ENCODE data around the gene GP9.
"Not testable (repeated sequence)": the region's sequence is repeated elsewhere in the genome, so short reads cannot be mapped to it uniquely, and the experiment has no call there.

The GP9 gene

GRCh38 chr3:129050556-129051295 lies 9.9 kb upstream of the GP9 start:
- DNase-seq (ENCODE audit: low read depth) = no peak

- DNase-seq (ENCODE audit: low read depth) = no peak
Measured at GRCh38 chr3:129051871-129052340, 8.7 kb upstream of the GP9 start.

DNA sequence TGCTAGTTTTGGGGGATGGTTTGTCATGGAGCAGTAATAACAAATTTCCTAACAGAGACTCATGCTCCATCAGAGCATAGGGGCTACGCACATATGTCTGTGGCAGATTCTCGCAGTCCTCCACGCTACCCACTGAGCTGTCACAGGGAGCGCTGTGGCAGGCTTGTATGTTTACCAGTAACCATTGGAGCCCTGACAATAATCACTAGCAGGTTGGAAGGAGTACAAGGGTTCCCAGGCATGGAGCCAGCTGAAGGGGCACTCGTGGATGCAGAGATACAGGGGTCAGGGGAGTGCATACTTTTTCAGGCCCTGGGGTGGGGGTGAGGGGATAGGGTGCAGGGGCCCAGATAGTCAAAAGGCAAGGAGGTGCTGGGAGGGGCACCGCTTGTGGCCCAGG lies 7.9 kb upstream of the GP9 start:
- no peak for DNase-seq (ENCODE audit: low read depth)

DNA sequence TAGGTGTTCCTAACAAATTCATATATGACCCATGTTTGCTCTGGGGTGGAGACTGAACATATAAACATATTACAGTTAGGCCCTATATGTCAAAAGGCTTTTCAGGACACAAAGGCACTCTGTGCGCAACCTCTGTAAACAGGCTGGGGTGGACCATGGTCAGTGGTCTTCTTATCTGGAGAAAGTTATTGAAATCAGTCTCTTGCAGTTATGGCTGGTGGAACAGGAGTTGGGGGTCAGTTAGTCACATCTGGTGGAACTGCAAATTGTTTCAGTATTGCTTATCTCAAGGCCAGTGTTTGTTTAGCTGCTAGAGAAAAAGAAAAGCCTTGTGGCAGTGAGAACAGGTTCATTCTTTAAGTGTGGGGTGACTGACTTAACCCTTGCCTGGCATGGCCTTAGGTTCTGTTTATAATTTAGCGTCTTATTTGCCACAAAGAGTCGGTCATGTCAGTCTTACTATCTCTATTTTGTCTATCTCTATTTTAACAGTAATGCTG lies 5.9 kb upstream of the GP9 start:
- DNase-seq (ENCODE audit: low read depth) = no peak

DNA sequence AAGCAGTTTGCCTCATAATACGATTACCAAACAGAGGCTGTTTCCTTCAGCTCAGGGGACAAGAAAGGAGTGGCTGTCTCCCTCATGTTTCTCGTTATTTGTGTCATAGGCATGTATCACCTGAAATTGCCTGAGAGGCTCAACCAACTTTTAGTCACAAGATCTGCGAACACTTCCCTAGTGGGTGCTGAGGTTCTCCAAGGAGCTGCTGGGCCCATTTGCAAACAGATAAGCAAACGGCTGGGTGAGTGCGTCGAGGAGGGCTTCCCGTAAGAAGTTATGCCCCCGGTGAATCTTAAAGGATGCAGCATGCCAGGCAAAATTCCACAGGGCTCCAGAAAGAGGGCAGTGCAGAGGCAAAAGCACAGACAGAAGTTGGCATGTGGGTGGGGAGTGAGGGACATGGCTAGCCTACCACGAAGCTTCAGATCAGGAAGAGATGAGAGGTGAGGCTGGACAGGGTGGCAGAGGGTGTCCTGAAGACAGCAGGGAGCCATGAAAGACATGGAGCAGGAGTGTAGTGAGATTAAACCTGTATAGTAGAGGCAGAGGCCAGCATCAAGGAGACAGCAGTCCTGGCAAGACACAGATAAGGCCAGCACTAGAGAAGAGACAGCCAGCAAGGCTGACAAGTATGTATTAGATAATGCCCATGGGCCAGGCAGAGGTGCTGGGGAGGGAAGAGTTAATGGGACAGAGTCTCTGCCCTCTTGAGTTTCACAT lies 4.0 kb upstream of the GP9 start:
- no peak for DNase-seq (ENCODE audit: low read depth)

- DNase-seq (ENCODE audit: low read depth) = no peak
Measured at GRCh38 chr3:129057249-129057648, 3.3 kb upstream of the GP9 start.

- DNase-seq (ENCODE audit: low read depth) = no peak
Measured at GRCh38 chr3:129058441-129059200, 2.0 kb upstream of the GP9 start.

GRCh38 chr3:129059311-129059958 lies 1.1 kb upstream of the GP9 start:
- DNase-seq (ENCODE audit: low read depth) = no peak

DNA sequence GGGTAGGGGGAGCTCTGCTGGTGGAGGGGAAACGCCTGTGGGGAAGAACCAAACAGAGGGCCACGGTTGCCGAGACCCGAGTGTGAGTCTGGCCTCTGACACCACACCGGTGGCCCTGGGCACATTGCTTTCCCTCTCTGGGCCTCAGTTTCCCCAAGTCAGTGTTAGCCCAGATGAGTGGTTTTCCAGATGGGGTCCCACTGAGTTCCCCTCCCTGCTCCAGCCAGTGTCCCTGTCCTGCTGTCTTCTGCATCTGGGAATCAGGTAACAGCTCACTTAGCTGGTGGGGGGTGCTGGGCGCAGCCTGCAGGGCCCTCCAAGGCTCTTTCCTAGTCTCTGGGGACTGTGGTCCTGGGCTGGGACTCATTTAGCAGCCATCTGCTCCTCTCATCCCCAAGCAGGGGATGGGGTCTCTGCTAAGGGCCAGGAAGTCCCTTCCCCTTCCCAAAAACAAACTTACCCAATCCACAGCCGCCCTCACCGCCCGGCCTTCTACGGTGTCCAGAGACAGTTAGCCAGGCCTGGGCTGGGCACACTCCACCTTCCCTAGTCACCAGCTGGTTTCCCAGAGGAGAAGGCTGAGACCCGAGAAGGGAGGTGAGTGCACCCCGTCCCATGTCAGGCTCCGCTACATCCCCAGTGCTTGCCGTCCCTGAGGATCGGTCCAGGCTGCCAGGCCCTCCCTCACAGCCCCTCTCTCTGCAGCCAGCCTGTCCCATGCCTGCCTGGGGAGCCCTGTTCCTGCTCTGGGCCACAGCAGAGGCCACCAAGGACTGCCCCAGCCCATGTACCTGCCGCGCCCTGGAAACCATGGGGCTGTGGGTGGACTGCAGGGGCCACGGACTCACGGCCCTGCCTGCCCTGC lies 676 bp downstream of the GP9 start:
- no peak for DNase-seq (ENCODE audit: low read depth)

- no peak for DNase-seq (ENCODE audit: low read depth)
Measured at GRCh38 chr3:129061888-129062834, 1.6 kb downstream of the GP9 start.

GRCh38 chr3:129063091-129063640 lies 2.6 kb downstream of the GP9 start:
- no peak for DNase-seq (ENCODE audit: low read depth)

- DNase-seq (ENCODE audit: low read depth) = no peak
Measured at GRCh38 chr3:129063841-129064482, 3.4 kb downstream of the GP9 start.

DNA sequence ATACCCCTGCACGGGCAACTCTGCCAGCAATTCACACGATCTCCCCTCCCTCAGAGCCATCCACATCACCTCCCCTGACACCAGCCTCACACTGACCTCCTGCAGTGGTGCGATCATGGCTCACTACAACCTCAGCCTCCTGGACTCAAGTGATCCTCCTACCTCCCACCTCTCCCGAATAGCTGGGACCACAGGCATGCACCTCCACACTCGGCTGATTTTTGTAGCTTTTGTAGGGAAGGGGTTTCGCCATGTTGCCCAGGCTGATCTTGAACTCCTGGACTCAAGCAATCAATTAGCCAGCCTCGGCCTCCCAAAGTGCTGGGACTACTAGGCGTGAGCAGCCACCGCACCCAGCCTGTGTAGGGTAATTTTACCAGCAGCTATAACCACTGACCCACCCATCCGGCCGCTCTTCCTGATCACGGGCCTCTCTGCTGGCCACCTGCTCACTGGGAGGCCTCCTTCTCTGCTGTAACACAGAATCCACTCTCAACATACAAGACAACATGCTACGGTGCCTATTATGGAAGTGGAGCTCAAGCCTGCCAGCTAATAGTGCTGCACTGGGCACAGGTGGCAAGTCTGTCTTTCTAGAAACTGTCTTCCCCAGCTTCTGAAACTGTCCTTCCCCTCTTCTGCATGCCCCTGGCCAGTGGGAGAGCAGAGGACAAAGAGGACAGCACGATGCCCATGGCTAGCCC lies 4.6 kb downstream of the GP9 start:
- DNase-seq (ENCODE audit: low read depth) = no peak

GRCh38 chr3:129065720-129066073 lies 5.1 kb downstream of the GP9 start:
- no peak for DNase-seq (ENCODE audit: low read depth)

DNA sequence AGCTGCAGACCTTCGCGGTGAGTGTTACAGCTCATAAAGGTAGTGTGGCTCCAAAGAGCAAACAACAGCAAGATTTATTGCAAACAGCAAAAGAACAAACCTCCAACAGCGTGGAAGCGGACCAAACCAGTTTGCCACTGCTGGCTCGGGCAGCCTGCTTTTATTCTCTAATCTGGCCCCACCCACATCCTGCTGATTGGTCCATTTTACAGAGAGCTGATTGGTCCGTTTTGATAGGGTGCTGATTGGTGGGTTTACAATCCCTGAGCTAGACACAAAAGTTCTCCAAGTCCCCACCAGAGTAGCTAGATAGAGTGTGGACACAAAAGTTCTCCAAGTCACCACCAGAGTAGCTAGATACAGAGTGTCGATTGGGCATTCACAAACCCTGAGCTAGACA lies 7.1 kb downstream of the GP9 start:
- not testable (repeated sequence) for DNase-seq (ENCODE audit: low read depth)

DNA sequence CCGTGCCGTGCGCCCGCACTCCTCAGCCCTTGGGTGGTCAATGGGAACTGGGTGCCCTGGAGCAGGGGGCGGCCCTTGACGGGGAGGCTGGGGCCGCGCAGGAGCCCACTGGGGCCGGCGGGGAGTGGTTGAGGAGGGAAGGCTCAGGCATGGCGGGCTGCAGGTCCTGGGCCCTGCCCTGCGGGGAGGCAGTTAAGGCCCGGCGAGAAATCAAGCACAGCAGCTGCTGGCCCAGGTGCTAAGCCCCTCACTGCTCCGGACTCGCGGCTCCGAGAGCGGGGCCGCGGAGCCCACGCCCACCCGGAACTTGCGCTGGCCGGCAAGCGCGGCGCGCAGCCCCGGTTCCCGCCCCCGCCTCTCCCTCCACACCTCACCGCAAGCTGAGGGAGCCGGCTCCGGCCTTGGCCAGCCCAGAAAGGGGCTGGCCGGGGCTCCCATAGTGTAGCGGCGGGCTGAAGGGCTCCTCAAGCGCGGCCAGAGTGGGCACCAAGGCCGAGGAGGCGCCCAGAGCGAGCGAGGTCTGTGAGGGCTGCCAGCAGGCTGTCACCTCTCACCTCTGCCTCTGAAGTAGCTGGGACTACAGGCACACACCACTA lies 7.8 kb downstream of the GP9 start:
- no peak for DNase-seq (ENCODE audit: low read depth)

GRCh38 chr3:129069313-129070085 lies 8.9 kb downstream of the GP9 start:
- DNase-seq (ENCODE audit: low read depth) = not testable (repeated sequence)
